NCI-H524 (cell line): ENCODE data around the gene LARGE1.
A peak's percentile ranks its signal among the peaks of the same experiment; 100 is the strongest.
"Not testable (repeated sequence)": the region's sequence is repeated elsewhere in the genome, so short reads cannot be mapped to it uniquely, and the experiment has no call there.

Experiments
- DNase-seq, 2 experiments: peaks; one replicate each; lab custom pipeline; 2025; lab: John Stamatoyannopoulos, UW

Gene LARGE1

GRCh38 chr22:33593818-33594217, 326.5 kb downstream of the LARGE1 start:
- no peak for DNase-seq

GRCh38 chr22:33591946-33592345, 328.3 kb downstream of the LARGE1 start:
- no peak for DNase-seq

- DNase-seq, result no peak
Observed at GRCh38 chr22:33589297-33589696, 331.0 kb downstream of the LARGE1 start.

GRCh38 chr22:33588860-33589259, 331.4 kb downstream of the LARGE1 start:
- DNase-seq, result no peak

GRCh38 chr22:33584152-33584551, 336.1 kb downstream of the LARGE1 start:
- no peak for DNase-seq

GRCh38 chr22:33582822-33583400, 337.4 kb downstream of the LARGE1 start:
- DNase-seq, result no peak

- DNase-seq, result no peak
Observed at GRCh38 chr22:33580310-33580709, 340.0 kb downstream of the LARGE1 start.

- peak; percentile 9 to 70 for DNase-seq
Observed at GRCh38 chr22:33579448-33580093, 340.7 kb downstream of the LARGE1 start.

- DNase-seq, result no peak
Observed at GRCh38 chr22:33578752-33579151, 341.5 kb downstream of the LARGE1 start.

GRCh38 chr22:33577862-33578411, 342.3 kb downstream of the LARGE1 start:
- peak in 1 of 2 experiments; percentile 12 for DNase-seq

- DNase-seq, result no peak
Observed at GRCh38 chr22:33576205-33576604, 344.1 kb downstream of the LARGE1 start.

- no peak for DNase-seq
Observed at GRCh38 chr22:33575771-33576170, 344.5 kb downstream of the LARGE1 start.

- DNase-seq, result no peak
Observed at GRCh38 chr22:33575041-33575440, 345.2 kb downstream of the LARGE1 start.

- DNase-seq, result no peak
Observed at GRCh38 chr22:33573479-33573878, 346.8 kb downstream of the LARGE1 start.

- no peak for DNase-seq
Observed at GRCh38 chr22:33572086-33572485, 348.2 kb downstream of the LARGE1 start.

GRCh38 chr22:33570110-33570509, 350.2 kb downstream of the LARGE1 start:
- no peak for DNase-seq

GRCh38 chr22:33569559-33569958, 350.7 kb downstream of the LARGE1 start:
- no peak for DNase-seq

GRCh38 chr22:33569018-33569417, 351.3 kb downstream of the LARGE1 start:
- no peak for DNase-seq

GRCh38 chr22:33566495-33566894, 353.8 kb downstream of the LARGE1 start:
- not testable (repeated sequence) for DNase-seq

GRCh38 chr22:33565580-33565995, 354.7 kb downstream of the LARGE1 start:
- no peak for DNase-seq

- no peak for DNase-seq
Observed at GRCh38 chr22:33564683-33565082, 355.6 kb downstream of the LARGE1 start.

GRCh38 chr22:33563220-33563964, 356.9 kb downstream of the LARGE1 start:
- DNase-seq, result no peak

GRCh38 chr22:33562501-33562900, 357.8 kb downstream of the LARGE1 start:
- DNase-seq, result no peak
